Umbilical cord (tissue), 2 donors: ENCODE results near the gene TRIO. TPM values are rescaled to one million over a fixed set of nuclear protein-coding genes. Genes with fewer than 3 reads are reported as not detected.

Source experiments
- DNase-seq: peaks from one replicate; pipeline ENCODE4 v3.0.0-alpha.2; 2015; ENCODE audit warnings: low spot score
- total RNA-seq: library from RNA; depleted of rRNA; stranded (reverse); fragments of >200 nt; gene quantifications from one replicate; pipeline ENCODE4 v1.2.3, GENCODE V29; 2014; ENCODE audit warnings: low replicate concordance; ENCODE audit not compliant: insufficient read depth

Gene TRIO
- total RNA-seq, 1 donor from 2014 or later, result 170 TPM

DNA sequence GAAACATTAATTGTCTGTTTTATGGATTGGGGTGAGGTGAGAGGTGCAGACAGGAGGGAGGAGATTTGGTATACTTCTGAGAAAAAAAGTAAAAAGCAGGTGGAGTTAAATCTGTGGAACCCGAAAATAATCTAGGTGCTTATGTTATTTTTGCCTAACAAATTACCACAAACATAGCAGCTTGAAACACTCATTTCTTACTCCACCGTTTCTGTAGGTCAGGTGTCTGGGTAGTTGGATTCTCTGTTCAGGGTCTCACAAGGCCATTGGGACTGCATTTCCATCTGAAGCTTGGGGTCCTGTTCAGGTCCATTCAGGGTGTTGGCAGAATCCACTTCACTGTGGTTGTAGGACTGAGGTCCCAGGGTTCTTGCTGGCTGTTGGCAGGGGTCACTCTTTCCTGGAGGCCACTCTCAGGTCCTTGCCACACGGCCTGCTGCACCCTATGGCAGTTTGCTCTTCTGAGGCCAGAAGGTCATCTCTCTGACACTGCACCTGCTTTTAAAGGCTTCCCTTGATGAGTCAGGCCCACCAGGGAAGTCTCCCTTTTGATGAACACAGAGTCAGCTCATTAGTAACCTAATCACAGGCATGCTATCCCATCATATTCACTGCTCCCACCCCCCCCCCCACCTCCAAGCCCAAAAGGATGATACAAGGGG lies 82.2 kb downstream of the TRIO start:
- DNase-seq, result no peak

DNA sequence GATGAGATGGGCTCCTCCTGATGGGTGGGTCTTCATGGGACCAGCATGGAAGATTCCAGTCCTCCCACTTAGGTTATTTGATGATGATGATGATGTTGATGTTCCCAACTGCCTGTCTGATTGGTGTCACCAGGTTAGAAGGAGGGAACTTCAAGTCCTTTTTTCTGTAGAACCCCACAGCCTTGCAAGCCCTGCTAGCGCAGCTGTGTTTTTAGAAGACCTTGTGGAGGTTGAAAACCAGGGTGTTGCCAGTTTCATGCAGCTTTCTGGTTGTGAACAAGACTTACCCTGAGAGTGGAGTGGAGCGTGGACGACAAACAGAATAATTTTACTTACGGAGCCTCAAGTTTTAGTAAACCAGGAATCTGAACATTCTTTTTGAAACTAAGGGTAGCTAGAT lies 83.0 kb downstream of the TRIO start:
- DNase-seq, result no peak

DNA sequence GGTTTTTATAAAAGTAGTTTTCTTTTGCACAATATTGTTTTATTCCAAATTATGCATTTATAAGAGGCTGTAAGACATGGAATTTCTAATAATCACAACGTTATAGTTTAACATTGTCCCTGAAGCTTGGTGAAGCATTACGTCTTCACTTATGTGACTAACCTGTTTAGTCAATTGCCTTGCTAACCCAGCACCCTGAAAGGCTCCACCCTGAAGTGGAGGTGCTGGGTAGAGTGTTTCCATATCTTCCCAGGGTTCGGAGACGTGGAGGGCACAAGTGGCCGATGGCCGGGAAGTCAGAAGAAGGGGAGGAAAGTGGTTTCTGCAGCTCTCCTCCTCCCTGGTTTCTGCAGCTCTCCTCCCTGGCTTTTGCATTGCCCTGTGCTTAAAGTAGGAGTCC lies 83.4 kb downstream of the TRIO start:
- DNase-seq, result no peak

DNA sequence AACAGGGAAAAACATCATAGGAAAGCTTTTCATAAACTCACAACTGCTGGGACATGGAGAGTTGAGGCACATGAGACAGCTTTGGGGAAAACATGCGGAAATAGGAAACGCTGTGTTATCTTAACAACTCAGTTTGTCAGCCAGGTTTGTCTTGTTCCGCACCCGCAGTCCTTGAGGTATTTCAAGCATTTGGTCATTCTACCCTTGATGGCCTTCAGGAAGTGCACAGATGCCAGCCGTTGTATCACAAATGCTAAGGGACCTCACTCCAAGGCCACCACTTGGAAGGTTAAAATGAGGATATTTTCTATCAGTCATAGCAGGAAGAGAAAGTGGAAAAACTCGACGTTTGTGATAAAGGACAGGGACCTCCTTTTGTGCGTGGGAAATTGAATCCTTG lies 83.8 kb downstream of the TRIO start:
- DNase-seq, result no peak

DNA sequence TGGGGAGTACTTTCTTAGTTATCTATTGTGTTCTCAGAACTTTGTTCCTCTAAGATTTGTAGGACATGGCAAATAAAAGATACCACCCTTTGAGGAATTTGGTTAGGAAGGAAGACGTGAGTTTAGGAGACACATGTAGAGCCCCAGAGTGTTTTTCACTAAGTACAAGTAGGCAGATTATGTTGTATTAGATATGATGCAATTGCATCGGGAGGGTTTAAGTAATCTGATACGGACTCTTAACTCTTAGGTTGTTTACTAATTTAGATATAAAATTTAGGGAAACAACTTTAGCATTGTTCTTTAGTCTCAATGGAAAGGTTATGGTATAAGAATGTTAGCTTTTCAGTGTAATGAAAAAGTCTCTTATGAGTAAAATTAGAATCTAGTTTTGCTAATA lies 84.4 kb downstream of the TRIO start:
- DNase-seq, result no peak

DNA sequence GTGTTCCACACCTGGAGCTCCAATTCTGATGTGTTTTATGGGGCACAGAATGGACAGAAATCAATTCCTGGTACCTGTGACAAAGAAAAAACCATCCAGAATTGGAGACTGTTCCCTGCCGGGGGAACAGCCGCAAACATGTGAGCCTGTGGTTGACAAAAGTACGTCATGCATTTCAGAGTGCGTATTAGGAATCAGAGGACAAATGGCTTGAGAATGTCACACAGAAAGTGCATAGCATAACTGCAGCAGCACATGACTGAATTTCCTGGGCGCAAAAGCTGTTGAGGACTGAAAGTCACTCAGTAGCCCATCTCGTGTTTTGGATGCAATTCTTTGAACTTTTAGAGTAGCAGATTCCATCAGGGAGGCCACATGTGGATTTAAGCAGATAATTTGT lies 85.1 kb downstream of the TRIO start:
- DNase-seq, result no peak

DNA sequence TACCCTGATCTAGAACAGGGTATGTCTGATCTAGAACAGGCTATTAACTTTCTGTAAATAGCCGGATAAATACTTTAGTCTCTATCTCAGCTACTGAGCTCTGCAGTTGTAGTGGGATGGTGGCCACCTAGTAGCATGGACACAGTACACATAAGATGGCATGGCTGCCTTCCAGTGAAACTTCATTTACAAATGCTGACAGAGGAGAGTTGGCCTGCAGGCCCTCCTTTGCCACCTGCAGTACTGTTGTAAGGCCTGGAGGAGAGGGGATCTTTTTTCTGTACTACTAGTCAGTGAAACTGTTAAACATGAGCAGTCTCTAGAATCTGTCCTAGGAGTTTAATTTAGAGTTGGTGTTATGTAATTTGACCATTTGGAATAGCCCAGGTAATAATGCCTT lies 86.0 kb downstream of the TRIO start:
- DNase-seq, result no peak

DNA sequence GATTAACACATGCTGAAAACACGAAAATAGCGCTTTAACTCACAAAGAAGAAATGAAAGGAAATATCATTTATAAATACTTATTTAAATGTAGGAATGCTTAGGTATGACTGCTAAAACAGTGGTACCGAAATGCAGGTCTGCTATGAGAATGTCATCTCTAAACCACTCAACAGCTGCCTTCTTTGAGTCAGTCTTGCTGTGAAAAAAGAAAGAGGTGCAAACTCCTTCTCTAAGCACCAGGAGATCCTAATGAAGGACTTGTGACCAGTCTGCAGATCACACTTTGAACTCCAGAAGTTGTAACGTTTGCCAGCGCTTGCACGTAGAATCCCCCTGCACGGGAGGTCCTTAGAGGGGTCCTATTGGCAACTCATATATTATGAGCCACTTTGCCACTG lies 86.6 kb downstream of the TRIO start:
- DNase-seq, result no peak

DNA sequence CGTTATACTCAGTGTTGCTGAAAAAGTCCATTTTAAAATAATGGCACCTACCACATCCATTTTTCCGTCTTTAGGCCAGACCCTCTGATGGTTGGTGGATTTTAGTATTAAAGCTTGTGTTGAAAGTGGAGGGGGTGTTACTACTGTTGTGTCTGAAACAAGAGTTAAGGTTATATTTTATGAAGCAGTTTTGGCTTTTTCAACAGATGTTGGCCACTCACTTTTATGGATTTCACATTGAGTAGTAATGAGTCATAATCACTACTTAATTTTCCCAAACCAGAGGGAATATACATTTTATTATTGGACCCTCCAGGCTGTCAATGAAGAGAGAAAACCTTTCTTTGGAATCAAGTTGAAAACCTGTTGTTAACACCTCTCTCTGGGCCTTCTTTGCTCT lies 88.0 kb downstream of the TRIO start:
- no peak for DNase-seq

DNA sequence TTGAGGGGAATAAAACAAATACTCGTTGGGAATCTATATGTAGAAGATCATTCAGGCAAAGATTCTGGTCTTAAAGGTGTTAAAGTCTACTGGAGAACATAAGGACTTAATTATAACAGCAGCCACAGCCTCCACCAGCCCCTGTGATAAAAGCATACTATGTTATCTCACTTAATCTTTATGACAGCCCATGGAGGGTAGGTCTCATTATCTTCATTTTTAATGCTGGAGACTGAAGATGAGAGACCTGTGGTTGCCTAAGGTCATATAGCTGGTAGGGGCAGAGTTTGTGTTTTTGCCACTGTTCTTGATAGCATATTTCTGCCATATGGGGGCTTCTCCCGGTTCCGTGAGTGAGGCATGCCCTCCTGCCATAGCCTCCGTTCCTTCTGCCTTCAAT lies 88.7 kb downstream of the TRIO start:
- DNase-seq, result no peak

DNA sequence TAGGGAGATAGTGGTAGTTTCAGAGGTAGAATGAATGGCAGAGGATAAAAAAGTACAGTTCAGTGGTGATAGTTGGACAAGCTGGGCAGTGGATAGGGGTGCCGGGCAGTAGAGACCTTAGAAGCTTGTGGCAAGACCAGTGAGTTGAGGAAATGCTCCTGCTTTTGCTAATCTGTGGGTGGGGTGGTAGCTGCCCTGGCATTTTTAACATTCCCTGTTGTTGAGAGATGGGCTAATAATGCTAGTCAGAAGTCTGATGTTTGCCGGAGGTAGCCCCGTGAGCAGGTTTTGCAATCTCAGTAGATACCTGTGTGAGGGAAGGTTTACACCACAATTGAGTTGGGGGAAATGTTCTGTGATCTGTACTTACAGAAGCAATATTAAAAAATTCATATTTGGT lies 91.1 kb downstream of the TRIO start:
- DNase-seq, result no peak

DNA sequence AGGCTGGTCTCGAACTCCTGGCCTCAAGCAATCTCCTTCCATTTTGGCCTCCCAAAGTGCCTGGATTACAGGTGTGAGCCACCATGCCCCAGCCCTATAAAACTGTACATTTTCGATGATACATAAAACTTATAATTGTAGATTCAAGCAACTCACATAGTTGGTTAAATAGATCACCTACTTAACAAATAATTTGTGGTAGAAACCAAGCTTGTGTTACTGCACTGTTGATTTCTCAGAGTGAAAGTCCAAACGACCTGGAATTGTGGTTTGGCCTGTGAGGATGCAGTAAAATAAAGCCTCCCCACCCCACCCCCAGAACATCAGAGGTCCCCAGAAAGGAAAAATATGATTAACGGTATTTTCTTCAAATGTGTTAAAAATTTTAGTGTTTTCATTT lies 92.7 kb downstream of the TRIO start:
- no peak for DNase-seq

DNA sequence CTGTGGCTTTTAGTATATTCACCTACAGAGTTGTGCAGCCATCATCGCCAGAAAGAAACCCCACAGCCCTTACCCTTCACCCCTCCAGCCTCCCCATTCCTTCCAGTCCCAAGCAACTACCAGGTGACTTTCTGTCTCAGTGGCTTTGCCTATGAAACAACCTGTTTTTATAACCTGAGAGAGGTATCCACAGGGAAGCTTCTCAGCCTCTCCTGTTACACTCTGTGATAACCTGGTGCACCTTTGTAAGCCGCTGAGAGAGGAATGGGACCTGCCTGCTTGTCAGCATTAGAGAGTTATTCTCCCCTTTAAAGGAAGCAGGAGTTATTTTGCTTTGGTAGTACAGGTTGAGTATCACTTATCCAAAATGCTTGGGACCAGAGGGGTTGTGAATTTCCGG lies 93.6 kb downstream of the TRIO start:
- DNase-seq, result no peak

DNA sequence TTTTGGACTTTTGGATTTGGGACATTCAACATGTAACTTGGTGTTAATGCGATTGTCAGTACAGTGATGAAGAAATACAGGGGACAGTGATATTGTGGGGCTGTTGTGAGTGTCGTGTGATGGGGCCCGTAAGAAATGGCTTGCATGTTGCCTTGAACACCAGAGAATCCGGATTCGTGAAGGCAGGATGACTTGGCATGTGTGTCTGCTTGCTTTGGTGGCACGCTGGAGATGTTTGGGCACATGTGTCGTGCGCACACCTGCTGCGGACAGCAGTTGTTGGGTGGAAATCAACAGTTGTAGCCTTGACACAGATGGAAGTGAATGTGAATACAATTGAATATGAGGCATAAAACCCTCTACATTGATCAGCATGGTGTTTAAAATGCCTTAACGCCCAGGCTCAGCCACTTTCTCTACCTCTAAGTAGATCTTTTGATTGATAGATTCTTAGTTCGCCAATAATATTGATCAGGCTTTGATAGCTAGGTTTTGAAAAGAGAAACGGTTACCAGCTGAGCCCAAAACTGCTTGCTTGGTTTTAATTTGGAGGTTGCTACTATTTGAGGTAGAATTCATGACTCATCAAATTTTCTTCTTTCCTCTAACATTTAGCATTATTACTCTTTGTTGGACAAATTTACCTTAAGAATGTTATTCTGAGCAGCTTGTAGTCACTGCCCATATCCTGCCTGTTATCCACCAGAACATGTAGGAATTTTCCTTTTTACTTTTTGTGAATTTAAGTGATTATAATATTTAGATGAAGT lies 94.4 kb downstream of the TRIO start:
- no peak for DNase-seq

DNA sequence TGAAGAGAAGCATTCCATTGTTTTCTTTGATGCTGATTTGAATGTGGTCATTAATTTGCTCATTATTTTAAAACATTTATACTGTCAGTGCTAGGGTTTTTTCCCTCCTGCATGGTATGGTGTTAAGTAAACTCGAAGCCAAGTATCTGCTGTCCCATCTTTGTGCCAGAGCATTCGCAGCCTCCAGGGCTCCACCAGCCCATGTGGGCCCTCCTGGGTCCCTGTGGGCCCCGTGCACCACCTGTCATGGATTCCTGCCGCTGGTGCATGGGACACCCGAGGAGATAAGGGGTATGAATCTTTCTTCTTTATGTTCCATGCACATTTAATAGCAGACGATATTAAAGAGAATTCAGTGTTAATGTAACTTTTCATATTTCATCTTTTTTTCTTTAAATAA lies 95.1 kb downstream of the TRIO start:
- DNase-seq, result no peak

DNA sequence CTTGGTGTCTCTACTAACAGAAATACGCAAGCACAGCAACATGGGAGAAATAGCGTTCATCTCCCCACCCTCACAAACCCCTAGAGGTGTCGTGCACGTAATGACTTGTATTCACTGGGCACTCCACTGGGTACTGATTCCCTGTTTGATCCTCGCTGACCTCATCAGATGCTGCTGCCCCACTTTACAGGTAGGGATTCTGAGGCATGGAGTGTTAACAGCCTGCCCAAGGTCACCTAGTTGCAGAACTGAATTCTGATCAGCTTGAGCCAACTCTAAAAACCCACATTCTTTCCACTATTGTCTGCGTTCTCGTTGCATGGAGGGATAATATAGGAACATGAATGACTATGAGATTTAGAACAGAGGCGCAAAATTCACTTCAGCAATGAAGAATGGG lies 96.3 kb downstream of the TRIO start:
- DNase-seq, result no peak

DNA sequence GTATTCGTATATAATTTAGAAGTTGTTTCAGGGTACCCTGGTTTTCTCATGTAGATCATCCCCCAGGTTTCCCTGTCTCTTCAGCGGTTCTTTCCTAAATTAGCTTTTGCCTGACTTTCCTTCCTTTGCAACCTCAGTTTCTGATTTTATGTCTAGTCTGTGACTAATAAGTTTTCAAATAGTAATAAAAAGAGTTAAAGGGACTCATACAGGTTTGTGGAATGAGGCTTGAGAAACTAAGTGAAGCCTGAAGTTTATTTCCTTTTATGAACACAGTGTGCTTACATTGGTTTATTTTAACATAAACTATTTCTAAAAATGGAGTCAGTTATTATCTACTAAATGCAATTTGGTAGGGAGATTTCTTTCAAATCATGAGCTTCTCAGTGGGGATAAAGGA lies 96.8 kb downstream of the TRIO start:
- DNase-seq, result no peak

DNA sequence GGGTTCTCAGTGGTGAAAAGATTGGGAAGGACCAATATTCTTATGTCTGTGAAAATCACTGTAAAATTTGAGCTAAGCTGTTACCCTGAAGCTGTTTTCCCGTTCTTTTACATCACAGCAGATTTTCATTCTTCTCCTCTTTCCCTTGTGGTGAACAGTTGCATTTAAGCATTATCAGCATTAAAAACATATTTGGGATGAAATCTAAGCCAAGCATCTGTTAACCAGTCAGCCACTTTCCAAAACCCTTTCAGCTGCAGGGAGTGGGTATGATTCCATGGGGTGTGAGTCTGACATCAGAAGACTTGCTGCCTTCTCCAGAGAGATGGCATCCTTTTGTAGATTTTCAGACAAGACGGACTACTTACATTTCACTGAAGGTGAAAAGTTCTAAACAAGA lies 97.2 kb downstream of the TRIO start:
- peak; percentile 73 for DNase-seq

DNA sequence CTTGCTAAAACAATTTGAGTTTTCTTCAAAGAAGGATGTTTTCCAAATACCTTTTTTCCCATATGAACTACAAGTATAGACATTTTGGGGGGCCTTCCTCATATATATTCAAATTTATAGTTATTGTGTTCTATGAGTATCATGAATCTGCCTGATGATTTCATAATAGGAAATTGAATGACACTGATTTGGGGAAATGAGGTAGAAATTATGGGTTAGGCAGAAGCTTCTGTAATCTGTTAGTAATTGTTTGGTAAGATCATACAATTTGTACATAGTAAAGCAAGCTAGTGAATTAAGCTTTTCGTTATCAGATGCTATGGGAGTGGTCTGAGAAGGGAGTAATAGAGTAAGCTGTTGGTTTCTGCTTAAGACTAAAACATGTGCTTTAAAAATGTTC lies 98.0 kb downstream of the TRIO start:
- DNase-seq, result no peak

DNA sequence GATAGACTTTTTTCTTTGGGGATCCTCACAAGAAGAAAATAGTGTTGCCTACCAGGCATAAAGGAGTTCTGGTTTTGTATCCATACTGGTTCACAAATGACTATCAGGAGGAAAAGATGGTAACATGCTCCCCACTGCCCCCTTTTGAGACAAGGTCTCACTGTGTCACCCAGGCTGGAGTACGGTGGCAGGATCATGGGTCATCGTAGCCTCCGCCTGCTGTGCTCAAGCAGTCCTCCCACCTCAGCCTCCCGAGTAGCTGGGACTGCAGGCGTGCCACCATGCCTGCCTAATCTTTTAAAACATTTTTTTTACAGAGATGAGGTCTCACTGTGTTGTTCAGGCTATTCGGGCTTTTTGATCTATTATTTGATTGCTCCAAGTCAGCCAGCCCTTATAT lies 99.3 kb downstream of the TRIO start:
- no peak for DNase-seq

DNA sequence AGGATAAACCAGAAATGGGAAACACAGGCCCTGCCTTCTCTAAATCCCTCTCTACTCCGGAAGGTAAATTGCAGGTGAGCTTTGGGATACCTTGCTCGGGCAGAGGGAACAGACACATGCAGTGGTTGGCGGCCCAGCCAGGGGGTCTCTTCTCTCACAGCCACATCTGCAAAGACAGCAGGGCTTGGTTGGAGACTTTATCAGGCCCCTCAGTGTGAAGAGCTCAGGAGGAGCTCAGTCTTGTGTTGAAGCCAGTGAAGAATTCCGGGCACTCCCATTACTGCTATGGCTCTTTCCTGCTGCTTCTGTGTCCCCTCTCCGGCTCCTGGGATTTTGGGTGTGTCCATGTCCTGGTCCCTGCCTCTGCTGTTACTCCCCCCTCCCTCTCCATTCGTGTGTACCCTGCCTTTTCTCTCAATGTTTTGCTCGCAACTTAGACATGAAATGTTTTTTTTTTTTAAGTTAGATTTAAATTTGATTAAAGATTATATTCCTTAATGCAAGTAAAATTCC lies 99.8 kb downstream of the TRIO start:
- DNase-seq, result no peak

DNA sequence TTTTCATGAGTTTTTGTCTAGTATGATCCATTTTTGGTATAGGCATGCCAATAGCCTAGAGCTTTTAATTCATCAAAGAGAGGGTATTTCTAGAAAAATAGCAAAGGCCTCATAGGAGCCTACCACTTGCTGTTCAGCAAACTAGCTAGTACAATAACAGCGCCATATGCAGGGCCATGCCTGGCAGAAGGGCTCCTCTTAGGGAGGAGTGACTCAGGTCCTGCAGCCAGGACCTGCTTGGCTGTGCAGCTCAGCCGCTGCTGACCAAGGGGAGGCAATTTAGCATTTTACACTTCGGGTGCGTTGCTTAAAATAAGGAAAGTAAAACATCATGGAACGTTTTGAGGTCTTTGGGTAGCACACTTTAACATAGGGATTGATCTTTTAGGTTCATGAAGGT lies 100.6 kb downstream of the TRIO start:
- no peak for DNase-seq

DNA sequence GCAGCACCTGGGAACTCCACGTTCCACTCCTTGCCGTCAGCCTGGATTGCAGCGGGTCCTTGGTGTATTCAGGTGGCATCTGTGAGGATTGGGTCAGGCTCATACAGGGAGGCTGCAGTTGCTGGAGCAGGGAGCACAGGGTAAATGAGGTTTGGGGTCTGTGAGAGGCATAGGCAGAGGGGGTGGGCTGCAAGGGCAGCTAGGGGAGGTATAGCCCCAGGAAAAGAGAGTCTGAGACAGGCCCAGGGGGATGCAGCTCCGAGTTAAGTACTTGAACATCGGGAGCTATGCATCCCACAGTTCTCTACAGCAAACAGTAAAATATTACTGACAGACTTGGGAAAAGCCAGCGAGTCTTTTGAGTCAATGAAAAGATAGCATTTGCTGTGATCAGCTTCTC lies 101.6 kb downstream of the TRIO start:
- DNase-seq, result no peak
